HG03097 (cell line): ENCODE measurements around the gene PIM2.
"Not testable (repeated sequence)": the region's sequence is repeated elsewhere in the genome, so short reads cannot be mapped to it uniquely, and the experiment has no call there.

ENCODE experiments used
- ATAC-seq: cut with Tn5 transposase; IDR thresholded peaks from one replicate; pipeline ENCODE4 v1.9.1; 2021; ENCODE audit not compliant: unreplicated experiment, low FRiP score

Gene PIM2

GRCh38 chrX:48886586-48886985 lies 32.2 kb downstream of the PIM2 start:
- ATAC-seq = not testable (repeated sequence)

DNA sequence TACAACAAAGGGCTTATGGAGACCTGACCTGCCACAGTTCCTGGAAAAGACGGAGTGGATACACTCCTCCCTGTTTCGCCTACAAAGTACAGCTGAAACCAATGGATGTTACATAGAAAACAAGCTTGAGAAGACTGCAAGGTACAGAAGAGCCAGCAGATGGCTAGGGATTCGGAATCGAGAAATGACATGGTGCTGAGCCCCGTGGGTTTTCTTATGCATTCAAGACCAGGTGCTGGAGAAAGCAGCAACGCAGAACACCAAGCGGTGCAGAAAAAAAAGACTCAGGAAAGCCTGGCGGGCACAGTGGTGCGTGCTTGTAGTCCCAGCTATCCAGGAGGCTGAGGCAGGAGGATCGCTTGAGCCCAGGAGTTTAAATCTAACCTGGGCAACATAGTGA lies 35.1 kb downstream of the PIM2 start:
- ATAC-seq = no peak

DNA sequence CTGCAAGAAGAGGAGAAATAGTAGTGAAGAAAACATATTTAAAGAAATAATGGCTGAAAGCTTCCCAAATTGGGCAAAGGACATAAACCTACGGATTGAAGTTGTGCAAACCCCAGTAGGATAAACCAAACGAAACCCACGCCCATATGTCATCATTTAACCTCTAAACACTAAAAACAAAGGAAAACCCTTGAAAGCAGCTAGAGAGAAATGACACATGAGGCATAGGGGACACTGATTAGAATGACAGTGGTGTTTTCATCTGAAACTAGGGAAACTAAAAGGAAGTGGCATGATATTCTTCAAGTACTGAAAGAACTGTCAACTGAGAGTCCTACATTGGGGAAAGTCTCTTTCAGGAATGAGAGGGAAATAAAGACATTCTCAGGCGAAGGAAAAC lies 41.9 kb downstream of the PIM2 start:
- not testable (repeated sequence) for ATAC-seq

DNA sequence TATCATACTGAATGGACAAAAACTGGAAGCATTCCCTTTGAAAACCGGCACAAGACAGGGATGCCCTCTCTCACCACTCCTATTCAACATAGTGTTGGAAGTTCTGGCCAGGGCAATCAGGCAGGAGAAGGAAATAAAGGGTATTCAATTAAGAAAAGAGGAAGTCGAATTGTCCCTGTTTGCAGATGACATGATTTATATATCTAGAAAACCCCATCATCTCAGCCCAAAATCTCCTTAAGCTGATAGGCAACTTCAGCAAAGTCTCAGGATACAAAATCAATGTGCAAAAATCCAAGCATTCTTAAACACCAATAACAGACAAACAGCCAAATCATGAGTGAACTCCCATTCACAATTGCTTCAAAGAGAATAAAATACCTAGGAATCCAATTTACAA lies 46.8 kb downstream of the PIM2 start:
- not testable (repeated sequence) for ATAC-seq

DNA sequence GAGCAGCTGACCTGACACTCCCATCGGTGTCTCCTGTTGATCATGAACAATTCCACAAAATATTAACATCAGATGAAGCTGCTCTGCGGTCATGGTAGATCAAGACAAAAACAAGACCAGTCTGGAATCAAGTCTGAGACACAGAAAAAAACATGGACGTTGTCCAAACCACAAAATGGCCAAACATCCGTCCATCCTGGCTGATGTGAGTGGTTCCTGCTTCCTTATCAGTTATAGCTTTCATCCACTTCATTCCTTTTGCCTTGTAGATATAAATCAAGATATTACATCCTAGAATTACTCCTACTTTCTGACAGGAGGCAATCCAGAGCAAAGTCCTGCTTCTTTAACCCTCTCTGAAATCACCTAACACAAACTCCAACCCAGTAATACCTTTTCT lies 54.6 kb downstream of the PIM2 start:
- ATAC-seq = no peak
